Measurements from ENCODE around the gene RPP25. TPM values are rescaled to one million over a fixed set of nuclear protein-coding genes. Genes with fewer than 3 reads are reported as not detected.

RPP25 gene
- total and polyA plus RNA-seq, 2 of the 13 experiments (the other 11 are each of a cell fraction or from before 2014, with no cell fraction given) = 0.05 to 0.11 TPM

GRCh38 chr15:74995779-74996765 is 39.5 kb upstream of the RPP25 start (continued):
- TF ChIP-seq, protein P1, sequence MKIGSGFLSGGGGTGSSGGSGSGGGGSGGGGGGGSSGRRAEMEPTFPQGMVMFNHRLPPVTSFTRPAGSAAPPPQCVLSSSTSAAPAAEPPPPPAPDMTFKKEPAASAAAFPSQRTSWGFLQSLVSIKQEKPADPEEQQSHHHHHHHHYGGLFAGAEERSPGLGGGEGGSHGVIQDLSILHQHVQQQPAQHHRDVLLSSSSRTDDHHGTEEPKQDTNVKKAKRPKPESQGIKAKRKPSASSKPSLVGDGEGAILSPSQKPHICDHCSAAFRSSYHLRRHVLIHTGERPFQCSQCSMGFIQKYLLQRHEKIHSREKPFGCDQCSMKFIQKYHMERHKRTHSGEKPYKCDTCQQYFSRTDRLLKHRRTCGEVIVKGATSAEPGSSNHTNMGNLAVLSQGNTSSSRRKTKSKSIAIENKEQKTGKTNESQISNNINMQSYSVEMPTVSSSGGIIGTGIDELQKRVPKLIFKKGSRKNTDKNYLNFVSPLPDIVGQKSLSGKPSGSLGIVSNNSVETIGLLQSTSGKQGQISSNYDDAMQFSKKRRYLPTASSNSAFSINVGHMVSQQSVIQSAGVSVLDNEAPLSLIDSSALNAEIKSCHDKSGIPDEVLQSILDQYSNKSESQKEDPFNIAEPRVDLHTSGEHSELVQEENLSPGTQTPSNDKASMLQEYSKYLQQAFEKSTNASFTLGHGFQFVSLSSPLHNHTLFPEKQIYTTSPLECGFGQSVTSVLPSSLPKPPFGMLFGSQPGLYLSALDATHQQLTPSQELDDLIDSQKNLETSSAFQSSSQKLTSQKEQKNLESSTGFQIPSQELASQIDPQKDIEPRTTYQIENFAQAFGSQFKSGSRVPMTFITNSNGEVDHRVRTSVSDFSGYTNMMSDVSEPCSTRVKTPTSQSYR (CRISPR knock-in tag; IDR thresholded peaks at IDR 0.05; ENCODE audit: borderline replicate concordance) = no peak
- TF ChIP-seq ZNF317 (CRISPR knock-in tag; IDR thresholded peaks at IDR 0.05) (no peak), HNF1B (CRISPR knock-in tag; IDR thresholded peaks at IDR 0.05) (peak; percentile 42; the same call in 1 of the 2 replicates), PRDM10 (CRISPR knock-in tag; IDR thresholded peaks at IDR 0.05; ENCODE audit: low read depth) (no peak), ZMYM2 (CRISPR knock-in tag; IDR thresholded peaks at IDR 0.05) (no peak), RBAK (CRISPR knock-in tag; IDR thresholded peaks at IDR 0.05) (no peak), TFDP2 (CRISPR knock-in tag; IDR thresholded peaks at IDR 0.05) (no peak), ZNF670 (CRISPR knock-in tag; IDR thresholded peaks at IDR 0.05; ENCODE audit: borderline replicate concordance) (0 out of 2 replicates have a peak, but pooled peaks have one; percentile 17), ZNF710 (CRISPR knock-in tag; IDR thresholded peaks at IDR 0.05; ENCODE audit: borderline replicate concordance) (no peak), ZNF263 (CRISPR knock-in tag; IDR thresholded peaks at IDR 0.05) (no peak)
- TF ChIP-seq, protein P2, sequence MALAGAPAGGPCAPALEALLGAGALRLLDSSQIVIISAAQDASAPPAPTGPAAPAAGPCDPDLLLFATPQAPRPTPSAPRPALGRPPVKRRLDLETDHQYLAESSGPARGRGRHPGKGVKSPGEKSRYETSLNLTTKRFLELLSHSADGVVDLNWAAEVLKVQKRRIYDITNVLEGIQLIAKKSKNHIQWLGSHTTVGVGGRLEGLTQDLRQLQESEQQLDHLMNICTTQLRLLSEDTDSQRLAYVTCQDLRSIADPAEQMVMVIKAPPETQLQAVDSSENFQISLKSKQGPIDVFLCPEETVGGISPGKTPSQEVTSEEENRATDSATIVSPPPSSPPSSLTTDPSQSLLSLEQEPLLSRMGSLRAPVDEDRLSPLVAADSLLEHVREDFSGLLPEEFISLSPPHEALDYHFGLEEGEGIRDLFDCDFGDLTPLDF (CRISPR knock-in tag; IDR thresholded peaks at IDR 0.05) = no peak

All from HepG2 (cell line).